HL-60 (cell line): ENCODE results near the gene SUPT5H.

Source experiments
- DNase-seq, 2 experiments: peaks; one replicate each; pipeline ENCODE4 v3.0.0-alpha.2; 2010 to 2020; ENCODE audit warnings: low read depth in 1 of 2, low spot score in 1 of 2
- H3K27ac ChIP-seq: fragments of 250-450 bp; sonication (Bioruptor Pico); replicated peaks from 2 replicates; pipeline ENCODE4 v1.5.1; 2020; ENCODE audit warnings: mild to moderate bottlenecking, moderate library complexity
- H3K27me3 ChIP-seq: fragments of 250-450 bp; sonication (Bioruptor Pico); 2 replicates; pipeline ENCODE4 v1.5.1; 2021; ENCODE audit warnings: mild to moderate bottlenecking, moderate library complexity; ENCODE audit not compliant: insufficient read depth, poor library complexity, severe bottlenecking
- H3K4me3 ChIP-seq: replicated peaks from 2 replicates; pipeline ENCODE4 v1.5.1; 2011; ENCODE audit warnings: mild to moderate bottlenecking, control low read depth, low read length; ENCODE audit not compliant: insufficient read depth
- CTCF ChIP-seq: IDR thresholded peaks from one replicate; pipeline ENCODE4 v1.5.1; 2011; ENCODE audit warnings: low read length, control low read depth, inconsistent platforms; ENCODE audit not compliant: insufficient read depth
- GABPA ChIP-seq: IDR thresholded peaks from 2 replicates; pipeline ENCODE4 v1.6.1; 2012; ENCODE audit warnings: low read depth
- POLR2AphosphoS5 ChIP-seq: IDR thresholded peaks from 2 replicates; pipeline ENCODE4 v1.6.1; 2012; ENCODE audit warnings: low read depth
- REST ChIP-seq: IDR thresholded peaks from 2 replicates; pipeline ENCODE4 v1.6.1; 2012; ENCODE audit warnings: low read depth; ENCODE audit not compliant: insufficient replicate concordance
- SPI1 ChIP-seq: IDR thresholded peaks from 2 replicates; pipeline ENCODE4 v1.6.1; 2012; ENCODE audit warnings: low read depth, mild to moderate bottlenecking, borderline replicate concordance

The SUPT5H gene

GRCh38 chr19:39506944-39507714 lies 61.7 kb downstream of the SUPT5H start:
- DNase-seq: peak; percentile 28 to 57
- H3K27me3 ChIP-seq: peaks cover 18% of the 10 kb centered on the region
- H3K27ac ChIP-seq: no peak overlapping the region

GRCh38 chr19:39507715-39508364 lies 62.5 kb downstream of the SUPT5H start:
- no peak overlapping the region; the same call in 1 of the 2 replicates for H3K4me3 ChIP-seq
- no peak overlapping the region for H3K27ac ChIP-seq
- DNase-seq: no peak
- peaks cover 18% of the 10 kb centered on the region for H3K27me3 ChIP-seq
- no peak for TF ChIP-seq POLR2AphosphoS5
- no peak for TF ChIP-seq CTCF
- TF ChIP-seq REST: no peak
- TF ChIP-seq SPI1: no peak

More at GRCh38 chr19:39506944-39507714, 61.7 kb downstream of the SUPT5H start:
- peak overlapping the region; percentile 45 for H3K4me3 ChIP-seq
- TF ChIP-seq SPI1: no peak

- Histone ChIP-seq H3K27ac (no peak overlapping the region), H3K4me3 (no peak overlapping the region), H3K27me3 (peaks cover 22% of the 10 kb centered on the region)
- TF ChIP-seq GABPA: no peak
- TF ChIP-seq POLR2AphosphoS5: no peak
- TF ChIP-seq SPI1: no peak
- no peak for TF ChIP-seq CTCF
- TF ChIP-seq REST: no peak
- DNase-seq: no peak
Observed at GRCh38 chr19:39508629-39509028, 63.2 kb downstream of the SUPT5H start.

GRCh38 chr19:39509233-39509632 lies 63.9 kb downstream of the SUPT5H start:
- Histone ChIP-seq H3K4me3 (no peak overlapping the region), H3K27me3 (peaks cover 28% of the 10 kb centered on the region), H3K27ac (no peak overlapping the region)
- no peak for DNase-seq
- TF ChIP-seq REST: no peak
- TF ChIP-seq POLR2AphosphoS5: no peak
- no peak for TF ChIP-seq SPI1
- TF ChIP-seq CTCF: no peak
